OCI-M1 (cell line): ENCODE data around the gene TLK1.

ENCODE experiments used
- DNase-seq: peaks from one replicate; lab custom pipeline; 2025; lab: John Stamatoyannopoulos, UW

Gene TLK1

GRCh38 chr2:170997893-170998597, 162.6 kb downstream of the TLK1 start:
- DNase-seq = no peak

DNA sequence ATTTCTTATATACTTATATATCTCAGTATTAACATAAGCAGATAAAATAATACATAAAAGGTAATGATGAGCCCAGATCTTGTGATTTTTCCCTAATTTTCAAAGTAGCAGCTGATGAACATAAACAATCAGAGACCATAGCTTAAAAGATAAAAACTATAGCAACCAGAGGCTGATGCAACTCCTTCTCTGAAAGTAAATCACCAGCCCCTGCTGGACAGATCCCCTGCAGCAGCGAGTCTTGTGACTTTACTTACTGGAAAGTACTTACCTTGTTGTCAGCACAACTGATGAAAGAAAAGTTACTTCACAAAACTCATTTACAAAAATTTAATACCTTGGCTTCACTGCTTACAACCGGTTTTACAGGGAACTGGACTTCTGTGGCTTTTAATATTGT, 164.4 kb downstream of the TLK1 start:
- peak; percentile 46 for DNase-seq

DNA sequence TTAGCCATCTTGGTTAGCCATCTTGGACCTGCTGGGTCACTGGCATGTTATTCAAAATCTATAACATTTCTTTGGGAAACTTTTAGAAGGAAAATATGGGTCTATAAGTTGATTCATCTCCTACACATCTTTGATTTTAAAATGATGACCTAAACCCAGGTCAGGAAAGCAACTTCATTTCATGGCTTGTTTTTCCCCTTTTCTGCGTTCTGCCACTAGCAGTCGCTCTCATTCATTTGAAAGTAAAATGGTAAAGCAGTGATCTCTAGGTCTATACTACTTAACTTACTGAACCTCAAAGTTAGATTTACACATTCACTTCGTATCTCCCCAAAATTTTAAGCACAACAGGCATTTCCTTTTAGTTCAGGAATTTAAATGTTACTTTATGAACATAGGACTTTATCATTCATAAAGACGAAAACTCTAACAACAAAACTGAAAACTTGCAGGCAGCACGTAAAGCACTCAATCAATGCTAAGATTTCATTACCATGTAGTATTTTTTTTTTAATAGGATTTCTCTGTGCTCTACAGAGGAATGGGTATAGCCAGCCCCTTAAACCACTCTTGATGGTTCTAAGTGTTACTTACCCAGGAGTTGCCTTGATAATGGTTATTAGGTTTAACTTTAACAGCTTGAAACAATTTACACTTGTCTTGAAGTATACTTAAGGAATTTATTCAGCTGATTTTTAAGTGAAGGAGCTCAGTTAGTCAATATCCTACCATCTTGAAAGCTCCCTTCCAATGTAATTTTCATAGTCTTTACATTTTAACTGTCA, 169.1 kb downstream of the TLK1 start:
- DNase-seq = no peak

- no peak for DNase-seq
Measured at GRCh38 chr2:170986566-170987258, 174.0 kb downstream of the TLK1 start.

GRCh38 chr2:170985407-170985806, 175.3 kb downstream of the TLK1 start:
- no peak for DNase-seq

DNA sequence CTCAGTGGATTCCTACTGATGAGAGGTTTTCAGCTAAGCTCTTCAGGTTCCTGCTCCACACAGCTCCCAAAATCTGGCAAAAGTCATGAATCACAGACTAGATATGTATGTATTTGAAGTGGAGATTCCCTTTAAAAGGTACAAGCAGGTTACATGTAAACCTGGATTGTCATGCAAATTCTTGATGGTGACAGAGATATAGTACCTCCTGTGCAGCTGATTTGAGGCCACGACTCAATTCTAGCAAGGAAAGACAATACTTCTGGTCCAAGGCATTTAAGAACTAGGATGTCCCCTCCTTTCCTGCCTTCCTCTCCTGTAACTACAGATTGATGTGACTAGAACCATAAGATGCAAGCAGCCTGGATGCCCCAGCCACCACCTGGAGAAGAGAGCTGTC, 176.6 kb downstream of the TLK1 start:
- no peak for DNase-seq

- DNase-seq = no peak
Measured at GRCh38 chr2:170975943-170976270, 184.8 kb downstream of the TLK1 start.

DNA sequence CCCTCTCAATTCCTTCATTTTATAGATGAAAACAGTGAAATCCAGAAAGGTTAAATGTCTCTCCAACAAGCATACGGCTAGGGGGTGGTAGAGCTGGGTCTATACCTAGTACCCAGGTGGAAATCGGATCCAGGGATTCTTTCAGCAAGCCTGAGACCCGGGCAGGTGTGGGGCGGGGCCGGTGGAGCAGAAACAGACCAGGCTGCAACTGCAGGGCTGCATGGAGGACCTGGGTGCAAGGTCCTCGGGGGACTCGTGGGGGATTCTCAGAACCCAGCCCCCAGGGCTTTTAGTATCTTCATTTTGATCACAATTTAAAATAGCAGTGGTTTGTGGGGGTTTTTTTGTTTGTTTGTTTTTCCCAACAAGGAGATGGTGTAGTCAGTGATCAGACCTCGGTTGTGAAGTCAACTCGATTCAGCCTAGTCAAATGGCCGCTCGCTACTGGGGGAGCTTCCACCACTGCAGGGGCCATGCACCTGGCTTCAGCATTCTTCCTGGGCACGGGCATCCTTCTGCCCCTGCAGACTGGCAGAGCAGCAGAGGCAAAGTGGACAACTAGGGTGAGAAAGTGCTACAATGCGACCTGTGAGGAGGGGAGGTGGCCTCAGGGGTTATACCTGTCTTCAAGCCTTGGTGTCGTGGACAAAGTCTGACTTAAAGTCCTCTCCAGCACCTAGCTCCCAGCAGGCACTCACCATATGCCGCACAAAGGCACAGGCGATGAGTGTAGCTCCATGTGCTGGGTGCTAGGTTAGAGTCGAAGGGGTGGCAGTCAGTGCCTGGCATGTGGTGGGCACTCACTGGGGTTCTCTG, 185.4 kb downstream of the TLK1 start:
- DNase-seq = no peak

GRCh38 chr2:170974304-170974993, 186.2 kb downstream of the TLK1 start:
- DNase-seq = no peak

GRCh38 chr2:170973492-170974303, 187.0 kb downstream of the TLK1 start:
- peak; percentile 92 for DNase-seq

GRCh38 chr2:170973225-170973491, 187.5 kb downstream of the TLK1 start:
- DNase-seq = no peak

GRCh38 chr2:170972296-170973224, 188.1 kb downstream of the TLK1 start:
- peak; percentile 28 for DNase-seq

DNA sequence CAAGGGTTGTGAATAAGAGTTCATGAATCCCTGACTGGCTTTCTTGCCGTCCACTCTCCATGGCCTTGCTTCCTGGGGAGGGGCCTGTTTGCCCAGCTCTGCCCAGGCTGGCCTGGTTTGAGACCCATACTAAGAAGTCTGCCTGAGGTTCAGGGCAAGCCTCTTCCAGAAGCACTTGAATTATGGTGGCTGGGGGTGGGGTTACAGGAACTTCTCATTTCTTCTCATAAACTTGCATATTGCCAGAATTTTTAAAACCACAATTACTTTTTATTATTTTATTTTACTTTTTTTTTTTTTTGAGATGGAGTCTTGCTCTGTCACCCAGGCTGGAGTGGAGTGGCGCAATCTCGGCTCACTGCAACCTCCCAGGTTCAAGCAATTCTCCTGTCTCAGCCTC, 189.6 kb downstream of the TLK1 start:
- no peak for DNase-seq

- no peak for DNase-seq
Measured at GRCh38 chr2:170969872-170970496, 190.7 kb downstream of the TLK1 start.

- peak; percentile 6 for DNase-seq
Measured at GRCh38 chr2:170969030-170969429, 191.7 kb downstream of the TLK1 start.

DNA sequence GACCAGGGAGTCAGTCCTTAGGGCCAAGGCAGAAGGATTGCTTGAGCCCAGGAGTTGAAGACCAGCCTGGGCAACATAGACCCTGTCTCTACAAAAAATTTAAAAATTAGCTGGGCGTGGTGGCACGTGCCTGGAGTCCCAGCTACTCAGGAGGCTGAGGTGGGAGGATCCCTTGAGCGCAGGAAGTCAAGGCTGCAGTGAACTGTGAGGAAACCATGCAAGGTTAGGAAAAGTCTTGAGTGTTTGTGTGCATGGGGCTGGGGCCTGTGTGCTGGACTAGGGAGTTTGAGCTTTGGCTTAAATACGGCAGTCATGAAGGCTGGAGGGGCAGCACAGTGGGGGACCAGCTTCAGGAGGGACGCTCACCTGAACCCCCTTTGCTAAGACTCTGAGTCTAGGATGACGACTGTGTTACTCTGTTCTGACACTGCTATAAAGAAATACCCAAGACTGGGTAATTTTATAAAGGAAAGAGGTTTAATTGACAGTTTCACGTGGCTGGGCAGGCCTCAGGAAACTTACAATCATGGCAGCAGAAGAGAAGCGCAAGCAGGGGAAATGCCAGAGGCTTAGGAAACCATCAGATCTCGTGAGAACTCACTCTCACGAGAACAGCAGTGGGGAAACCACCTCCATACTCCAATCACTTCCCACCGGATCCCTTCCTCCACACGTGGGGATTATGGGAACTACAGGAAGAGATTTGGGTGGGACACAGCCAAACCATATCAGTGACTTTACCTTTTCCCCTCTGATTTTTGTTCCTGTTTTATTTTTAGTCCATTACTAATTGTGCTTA, 192.3 kb downstream of the TLK1 start:
- DNase-seq = no peak

- DNase-seq = no peak
Measured at GRCh38 chr2:170967553-170967952, 193.1 kb downstream of the TLK1 start.

- peak; percentile 13 for DNase-seq
Measured at GRCh38 chr2:170966648-170967396, 193.9 kb downstream of the TLK1 start.
